ENCODE measurements around the gene IL37. TPM values are rescaled to one million over a fixed set of nuclear protein-coding genes. Genes with fewer than 3 reads are reported as not detected.

IL37 gene, protein sequence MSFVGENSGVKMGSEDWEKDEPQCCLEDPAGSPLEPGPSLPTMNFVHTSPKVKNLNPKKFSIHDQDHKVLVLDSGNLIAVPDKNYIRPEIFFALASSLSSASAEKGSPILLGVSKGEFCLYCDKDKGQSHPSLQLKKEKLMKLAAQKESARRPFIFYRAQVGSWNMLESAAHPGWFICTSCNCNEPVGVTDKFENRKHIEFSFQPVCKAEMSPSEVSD
- 0.36 and 0.49 TPM in 2 replicates for total RNA-seq (2014; rRNA removed; shearing (Covaris generic))

DNA sequence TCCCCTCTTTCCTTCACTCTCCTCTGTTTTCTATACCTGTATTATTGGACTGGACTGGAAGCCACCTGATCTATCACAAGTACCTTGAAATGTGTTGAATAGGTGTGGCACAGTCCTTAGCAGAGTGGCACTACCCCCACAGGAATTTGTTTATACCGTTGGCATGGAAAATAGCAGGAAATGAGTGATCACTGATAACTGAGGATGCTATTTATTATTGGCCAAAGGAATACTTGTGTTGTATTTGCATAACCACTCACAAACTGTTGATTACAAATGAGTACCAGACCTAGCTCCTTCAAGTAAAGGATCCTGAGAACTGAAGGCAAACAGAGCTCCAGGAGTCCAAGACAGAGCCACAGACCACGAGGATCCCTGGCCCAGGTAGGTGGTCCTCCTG lies at the start of gene IL37:
Gene IL37, plus strand, starts transcription at position 301 of the 400 bp plus-strand sequence. CDS start 1,848 bp downstream, outside the sequence.
- no peak for DNase-seq (ENCODE audit: low read depth)

DNA sequence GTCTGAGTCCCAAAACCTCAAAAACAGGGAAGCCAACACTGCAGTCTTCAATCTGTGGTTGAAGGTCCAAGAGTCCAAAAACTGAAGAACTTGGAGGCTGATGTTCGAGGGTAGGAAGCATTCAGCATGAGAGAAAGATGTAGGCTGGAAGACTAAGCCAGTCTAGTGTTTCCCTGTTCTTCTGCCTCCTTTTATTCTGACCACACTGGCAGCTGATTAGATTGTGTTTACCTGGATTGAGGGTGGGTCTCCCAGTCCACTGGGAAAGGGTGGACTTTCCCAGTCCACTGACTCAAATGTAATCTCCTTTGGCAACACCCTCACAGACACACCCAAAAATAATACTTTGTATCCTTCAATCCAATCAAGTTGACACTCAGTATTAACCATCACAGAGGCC lies 46.9 kb upstream of the IL37 start:
- no peak for DNase-seq (ENCODE audit: low read depth)

DNA sequence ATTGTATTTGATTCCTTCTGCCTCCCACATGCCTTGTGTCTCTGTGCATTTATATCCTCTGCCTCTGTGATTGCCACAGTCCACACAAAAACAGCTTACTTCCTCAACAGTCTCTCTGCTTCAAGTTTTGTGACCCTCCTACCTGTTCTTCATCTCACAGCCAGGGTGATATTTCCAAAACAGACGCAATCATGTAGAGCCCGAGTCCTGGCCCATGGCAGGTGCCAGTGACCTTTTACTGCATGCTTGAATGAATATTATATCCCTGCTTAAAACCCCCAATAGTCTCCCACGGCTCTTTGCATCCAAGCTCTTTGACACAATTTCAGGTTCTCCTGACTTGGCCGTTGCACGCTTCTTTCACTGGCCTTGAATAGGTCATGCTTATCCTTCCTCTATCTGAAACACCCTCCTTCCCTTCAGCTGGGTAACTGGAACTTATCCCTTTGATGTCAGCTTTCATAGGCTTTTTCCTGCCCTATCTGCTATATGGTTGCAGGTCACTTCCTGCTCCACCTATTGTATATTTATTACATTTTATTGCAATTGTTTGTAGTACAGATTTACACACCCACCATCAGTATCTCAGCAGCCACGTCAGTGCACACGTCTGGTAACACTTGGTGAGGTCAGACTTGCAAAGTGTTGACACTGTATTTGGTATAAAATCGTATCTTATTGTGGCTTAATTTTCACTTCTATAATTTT lies 44.7 kb upstream of the IL37 start:
- no peak for DNase-seq (ENCODE audit: low read depth)

DNA sequence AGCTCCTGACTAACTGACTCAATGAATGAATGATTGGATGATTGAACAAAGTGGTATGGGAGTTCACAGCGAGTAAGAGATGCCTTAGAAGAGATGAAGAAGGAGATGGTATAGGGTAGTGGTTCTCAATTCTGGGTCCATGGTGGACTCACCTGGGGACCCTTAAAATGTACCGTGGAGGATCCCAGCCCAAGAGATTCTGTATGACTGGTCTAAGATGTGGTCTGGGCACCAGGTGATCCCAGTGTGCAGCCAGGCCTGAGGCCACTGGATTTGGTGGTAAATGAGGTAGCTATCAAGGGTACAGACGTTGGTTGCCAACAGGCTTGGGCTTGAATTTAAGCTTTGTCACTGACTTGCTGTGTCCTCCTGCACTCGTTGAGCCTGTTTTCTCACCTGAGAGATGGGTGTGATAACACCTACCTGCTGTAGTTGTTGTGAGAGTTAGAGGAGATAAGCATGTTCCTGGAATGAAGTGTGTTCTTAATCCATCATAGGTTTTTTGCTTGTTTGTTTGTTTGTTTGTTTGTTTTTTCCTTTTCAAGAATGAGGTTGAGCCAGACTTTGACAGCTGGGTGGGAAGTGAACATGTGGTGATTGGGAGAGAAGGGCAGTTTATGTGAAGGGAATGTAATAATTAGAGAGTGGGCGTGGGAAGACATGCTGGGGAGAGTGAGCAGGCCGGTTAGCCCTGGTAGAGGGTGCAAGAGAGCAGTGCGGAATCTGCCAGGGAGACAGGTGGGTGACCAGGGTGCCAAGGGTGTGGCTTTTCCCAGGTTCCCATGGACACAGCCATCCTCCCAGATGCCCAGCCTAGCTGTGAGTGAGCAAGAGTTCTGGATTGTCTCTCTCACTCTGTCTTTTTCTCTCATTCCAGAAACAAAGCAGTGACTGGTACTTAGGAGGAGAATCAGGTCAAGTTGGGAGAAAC lies 43.0 kb upstream of the IL37 start:
- DNase-seq (ENCODE audit: low read depth), result no peak

DNA sequence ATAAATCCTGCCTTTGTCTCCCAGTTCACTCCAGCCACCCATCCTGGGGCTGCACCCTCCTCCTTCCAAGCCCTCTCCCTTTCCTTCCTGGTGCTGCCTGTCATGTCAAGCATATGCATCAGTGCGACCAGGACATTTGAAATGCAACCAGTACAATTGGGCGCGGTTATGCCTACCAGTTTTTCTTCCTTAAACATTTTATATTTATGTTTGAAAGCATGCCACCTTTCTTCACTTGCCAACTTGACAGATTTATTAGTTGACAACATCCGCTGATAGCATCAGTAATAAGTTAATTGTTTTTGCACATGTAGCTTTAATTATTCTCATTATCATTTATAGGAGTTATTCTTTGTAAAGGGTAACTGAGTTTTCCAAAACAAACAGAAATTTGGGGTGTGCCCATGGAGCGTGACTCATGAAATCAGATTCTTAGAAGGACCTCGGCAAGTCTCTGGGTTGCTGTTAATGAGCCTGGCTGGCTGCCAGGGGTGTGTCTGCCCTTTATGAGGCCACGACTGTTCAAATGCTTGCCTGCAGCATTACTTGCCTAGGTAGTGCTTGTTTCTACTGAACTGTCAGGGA lies 41.6 kb upstream of the IL37 start:
- peak; percentile 99 for DNase-seq (ENCODE audit: low read depth)

DNA sequence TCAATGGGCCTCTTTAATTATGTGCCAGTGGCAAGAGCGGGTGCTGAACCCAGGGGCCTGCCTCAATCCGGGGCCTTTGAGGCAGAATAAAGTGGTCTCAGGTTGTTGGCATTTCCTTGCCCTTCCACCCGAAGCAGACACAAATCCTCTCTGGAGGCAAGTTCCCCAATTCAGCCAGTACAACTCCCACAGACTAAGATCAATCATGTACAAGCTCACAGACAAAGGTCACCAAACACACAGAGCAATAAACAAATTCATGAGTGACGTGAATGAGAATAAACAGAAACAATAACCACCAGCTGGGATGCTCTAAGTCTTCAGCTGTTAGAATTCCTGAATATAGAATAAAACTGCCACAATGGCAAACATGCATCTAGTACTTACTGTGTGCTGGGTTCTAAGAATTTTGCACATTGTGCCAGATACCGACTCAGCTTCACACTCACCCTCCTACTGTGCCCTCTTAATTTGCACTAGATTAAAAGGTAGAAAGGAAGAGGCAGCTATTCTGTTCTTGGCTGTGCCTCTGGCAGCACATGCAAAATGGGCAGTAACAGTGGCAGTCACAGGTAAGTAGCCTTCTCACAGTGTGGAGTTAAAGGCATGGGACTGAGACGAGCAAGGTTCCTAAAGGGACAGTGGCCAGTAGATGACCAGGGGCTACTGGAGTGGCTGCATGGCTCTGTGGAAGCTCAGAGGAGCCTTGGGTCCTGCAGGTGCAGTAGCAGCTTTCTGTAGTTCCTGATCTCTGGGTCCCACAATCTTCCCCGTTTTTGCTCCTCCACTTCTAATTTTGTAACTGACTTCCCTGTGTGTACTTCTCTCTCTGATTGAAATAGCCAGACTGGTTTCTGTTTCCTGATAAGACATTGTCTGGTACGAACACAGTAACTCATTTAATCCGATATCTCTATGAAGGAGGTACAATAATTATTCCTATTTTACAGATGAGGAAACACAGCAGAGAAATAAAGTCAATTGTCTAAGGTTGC lies 39.8 kb upstream of the IL37 start:
- DNase-seq (ENCODE audit: low read depth), result no peak

DNA sequence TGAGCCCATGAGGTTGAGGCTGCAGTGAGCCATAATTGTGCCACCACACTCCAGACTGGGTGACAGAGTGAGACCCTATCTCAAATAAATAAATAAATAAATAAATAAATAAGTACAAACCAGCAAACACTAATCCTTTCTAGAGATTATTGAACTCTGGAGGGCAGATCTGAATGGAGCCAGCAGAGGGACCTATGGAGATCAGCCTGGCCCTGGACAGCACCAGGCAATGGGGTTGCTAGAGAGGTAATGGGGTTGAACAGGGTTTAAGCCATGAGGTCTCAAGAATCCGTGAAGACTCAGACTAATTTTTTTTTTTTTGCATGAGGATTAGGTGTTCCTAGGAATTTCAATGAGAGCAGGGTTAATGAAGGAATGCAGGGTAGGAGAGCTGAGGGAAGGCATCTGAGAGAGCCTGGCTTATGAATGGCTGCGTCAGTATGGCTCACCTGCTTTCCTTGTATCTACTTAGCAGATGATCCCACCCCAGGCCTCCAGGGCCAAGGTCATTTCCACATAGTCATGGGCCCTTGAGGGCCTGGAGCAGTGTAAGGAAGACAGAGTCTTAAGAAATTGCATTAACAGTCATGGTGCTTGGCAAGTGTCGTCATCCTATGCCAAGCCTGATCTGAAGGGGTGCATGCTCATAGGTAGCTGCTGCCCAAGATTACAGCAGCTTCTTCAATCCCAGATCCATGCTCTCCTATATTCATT lies 34.6 kb upstream of the IL37 start:
- no peak for DNase-seq (ENCODE audit: low read depth)

DNA sequence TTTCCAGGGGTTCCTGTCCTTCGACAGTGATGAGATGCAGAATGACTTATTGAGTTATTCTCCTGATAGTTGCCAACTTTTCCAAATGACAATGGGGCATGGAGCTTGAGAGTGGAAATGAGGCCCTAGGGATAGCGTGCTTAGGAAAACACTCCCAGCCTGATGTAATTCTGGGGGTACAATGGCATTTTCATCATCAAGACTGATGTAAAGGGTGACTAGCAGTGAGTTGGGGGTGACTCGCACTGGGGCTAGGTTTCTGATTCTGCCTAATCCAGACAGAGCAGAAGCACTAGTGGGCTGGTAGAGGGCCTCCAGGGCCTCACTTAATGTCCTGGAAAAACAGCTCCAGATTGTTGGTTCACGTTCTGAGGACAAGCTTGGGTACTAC lies 34.0 kb upstream of the IL37 start:
- DNase-seq (ENCODE audit: low read depth), result peak; percentile 42

DNA sequence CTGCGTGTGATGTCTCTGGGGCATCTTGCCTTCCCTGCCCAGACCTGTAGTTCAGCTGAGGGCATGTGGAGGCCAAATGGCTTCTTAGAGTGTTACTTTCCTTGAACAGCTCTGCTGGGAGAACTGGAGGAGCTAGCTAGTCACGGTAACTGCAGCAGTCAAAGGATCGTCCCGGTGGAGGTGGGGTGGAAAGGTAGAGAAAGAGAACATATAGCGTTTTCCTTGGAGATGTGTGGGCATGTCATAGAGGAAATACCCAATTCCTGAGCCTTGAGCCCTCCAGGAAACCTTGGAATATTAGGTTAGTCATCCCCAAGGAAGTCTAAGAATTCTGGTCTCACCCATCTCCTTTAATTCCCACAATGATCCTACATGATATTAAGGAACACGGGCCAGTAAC lies 33.5 kb upstream of the IL37 start:
- DNase-seq (ENCODE audit: low read depth), result peak; percentile 86

DNA sequence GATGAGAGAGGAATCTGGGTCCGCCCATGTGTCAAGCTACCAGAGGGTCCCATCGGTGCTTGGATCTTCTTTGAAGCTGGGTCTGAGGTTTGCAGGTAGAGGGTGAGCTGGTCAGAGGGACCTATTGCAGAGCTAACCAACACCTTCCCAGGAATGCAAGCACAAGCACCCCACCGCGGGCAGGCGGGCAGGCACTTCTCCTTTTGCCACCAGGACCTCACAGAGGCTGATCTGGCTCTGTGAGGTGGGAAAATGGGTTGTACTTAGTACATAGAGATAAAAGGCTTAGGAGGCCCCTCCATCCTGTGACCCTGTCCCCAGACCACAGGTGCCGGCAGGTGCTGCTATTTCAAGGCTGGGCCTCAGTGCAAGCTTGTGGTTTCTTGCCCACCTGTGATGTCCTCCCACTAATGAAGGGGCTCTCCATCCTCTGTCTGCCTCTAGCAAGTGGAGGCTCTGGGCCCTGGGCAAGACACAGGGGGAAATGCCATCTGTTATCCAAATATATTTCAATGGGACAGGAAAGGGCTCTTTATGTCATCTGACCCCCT lies 31.4 kb upstream of the IL37 start:
- DNase-seq (ENCODE audit: low read depth), result no peak

DNA sequence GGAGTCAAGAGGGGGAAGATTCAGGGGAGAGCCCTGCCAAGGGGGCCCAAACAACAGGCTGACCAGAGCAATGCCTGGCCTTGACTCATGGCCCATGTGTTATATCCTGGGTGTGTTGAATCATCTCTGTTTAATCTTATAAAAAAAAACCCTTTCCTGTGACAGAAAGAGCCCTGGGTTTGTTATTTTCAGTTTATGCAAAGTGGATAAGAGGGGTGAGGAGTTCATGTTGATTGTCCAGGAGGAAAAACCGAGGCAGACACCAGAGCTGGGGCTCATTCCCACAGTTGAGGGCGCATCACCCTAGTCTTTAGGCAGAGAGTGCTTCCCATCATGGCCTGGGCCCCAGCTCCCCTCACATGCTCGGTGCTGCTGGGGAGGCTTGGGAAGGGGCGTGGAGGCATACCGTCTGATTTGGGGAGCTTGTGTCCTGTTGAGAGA lies 30.9 kb upstream of the IL37 start:
- peak; percentile 94 for DNase-seq (ENCODE audit: low read depth)

DNA sequence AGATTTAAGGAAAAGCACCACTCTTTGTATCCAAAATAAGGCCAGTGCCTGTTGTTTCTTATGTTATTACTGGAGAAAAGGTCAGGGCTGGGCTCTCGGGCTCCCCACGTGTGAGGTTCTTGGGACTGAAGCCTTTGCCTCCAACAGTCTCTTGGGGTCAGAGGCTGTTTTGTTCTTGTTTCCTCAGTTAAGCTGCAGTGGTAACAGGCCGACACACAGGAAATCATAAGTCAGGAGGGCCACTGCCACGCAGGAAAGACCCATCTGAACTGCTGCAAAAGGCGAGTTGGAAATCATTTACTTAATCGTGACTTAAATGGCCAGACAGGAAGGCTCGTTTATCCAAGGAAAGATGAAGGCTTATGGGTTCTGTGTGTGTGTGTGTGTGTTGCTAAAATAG lies 30.3 kb upstream of the IL37 start:
- DNase-seq (ENCODE audit: low read depth), result peak; percentile 56

DNA sequence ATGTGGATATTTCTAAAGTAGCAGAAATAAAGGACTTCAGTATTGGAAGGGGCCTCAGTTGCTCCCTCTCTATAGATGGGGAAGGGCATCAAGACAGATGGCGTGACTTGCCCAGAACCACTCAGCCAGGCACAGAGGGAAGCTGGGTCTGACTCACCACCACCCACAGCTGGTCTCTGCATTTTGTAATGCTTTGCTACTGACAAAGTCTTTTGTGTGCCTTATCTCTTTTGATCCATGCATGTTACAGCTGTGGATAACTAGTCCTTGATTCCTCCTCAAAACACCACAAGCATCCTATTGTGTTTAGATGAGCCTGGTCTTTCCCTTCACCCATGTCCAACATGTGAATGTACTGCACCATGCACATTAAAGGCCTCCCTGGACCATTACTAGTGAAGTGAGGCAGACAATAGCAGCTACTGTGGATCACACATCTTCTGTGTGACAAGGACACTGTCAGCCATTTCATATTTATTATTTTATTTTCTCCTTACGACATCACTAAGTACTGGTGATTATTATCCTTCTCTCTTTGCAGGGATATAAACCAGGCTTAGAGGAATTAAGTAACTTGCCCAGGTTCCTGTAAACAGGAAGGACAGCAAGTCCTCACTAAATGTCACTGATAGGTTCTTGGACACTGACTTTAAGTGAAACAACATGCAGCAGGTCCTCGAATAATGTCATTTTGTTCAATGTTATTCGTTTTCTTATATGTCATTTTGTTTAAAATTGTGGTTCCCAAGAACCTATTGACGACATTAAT lies 29.6 kb upstream of the IL37 start:
- DNase-seq (ENCODE audit: low read depth), result peak; percentile 99

DNA sequence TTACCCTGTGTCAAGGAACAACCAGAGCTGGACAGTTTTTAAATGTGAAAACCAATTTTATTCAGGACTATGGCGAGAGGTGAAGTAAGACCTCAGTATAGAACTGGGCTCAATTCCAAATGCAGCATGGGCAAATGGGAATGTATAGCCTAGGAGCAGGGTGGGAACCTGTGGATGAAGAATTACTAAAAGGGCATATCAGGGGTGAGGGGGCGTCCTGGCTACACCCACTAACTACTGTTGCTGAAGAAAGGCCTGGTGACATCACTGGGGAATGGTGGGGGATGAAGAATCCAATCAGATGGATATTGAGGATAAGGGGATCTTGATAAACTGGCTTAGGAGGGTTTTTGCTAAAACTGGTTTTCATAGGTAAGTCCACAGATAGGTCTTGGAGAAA lies 27.3 kb upstream of the IL37 start:
- no peak for DNase-seq (ENCODE audit: low read depth)

DNA sequence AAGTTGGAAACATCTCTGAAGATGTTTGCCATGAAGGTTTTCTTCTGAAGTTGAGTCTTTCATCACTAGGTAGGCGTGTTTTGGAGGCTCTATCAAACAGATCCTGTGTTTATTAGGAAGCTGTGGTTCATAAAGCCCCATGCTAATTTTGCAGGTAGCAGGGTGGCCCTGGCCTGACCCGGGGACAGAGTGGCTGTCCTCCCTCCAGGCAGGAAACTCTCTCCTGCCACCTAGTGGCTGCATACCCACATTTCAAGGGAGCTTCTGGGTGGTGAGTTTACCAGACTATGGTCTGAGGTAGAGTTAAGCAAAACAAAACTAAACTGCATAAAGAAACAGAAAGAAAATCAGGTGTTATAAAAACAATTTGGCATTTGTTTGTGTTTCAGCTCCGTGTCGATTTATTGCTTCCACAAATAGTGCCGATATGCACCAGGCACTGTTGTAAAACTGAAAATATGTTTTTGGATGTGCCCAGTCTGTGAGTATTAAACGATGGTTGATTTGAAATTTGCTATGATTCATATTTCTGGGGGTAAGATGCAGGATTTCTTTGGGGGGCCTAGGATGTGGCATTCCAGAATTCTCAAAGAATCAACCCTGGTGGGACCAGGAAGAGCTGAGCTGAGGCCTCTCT lies 26.0 kb upstream of the IL37 start:
- peak; percentile 49 for DNase-seq (ENCODE audit: low read depth)

DNA sequence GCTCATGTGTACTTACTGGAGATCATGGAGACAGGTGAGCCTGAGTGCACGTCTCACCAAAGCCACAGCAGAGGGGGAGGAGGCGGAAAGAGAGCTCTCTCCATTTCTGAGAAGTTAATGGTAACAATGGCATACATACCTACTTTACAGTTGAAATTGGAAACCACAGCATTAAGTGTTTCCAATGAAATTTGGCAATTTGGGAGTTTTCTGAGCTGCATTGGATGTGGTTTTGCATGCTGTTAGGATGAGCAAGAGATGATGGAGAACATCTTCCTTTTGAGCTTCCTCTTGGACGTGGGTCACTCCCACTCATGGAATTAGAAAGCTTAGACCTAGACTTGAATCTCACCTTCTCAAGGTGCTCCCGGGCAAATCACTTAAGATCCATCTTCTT lies 25.5 kb upstream of the IL37 start:
- peak; percentile 60 for DNase-seq (ENCODE audit: low read depth)

DNA sequence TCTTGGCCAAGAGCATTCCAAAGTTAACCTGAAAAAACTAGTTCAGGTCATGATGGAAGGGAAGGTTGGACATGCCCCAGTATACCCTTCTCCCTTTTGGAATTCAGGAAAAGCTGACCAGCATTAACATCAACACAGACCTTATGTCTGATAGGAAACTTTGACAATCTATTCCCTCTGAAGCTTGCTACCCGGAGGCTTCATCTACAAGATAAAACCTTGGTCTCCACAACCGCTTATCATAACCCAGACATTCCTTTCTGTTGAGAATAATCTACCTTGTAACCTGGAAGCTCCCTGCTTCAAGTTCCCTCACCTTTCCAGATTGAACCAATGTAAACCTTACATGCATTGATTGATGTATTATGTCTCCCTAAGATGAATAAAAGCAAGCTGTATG lies 24.7 kb upstream of the IL37 start:
- DNase-seq (ENCODE audit: low read depth), result no peak

DNA sequence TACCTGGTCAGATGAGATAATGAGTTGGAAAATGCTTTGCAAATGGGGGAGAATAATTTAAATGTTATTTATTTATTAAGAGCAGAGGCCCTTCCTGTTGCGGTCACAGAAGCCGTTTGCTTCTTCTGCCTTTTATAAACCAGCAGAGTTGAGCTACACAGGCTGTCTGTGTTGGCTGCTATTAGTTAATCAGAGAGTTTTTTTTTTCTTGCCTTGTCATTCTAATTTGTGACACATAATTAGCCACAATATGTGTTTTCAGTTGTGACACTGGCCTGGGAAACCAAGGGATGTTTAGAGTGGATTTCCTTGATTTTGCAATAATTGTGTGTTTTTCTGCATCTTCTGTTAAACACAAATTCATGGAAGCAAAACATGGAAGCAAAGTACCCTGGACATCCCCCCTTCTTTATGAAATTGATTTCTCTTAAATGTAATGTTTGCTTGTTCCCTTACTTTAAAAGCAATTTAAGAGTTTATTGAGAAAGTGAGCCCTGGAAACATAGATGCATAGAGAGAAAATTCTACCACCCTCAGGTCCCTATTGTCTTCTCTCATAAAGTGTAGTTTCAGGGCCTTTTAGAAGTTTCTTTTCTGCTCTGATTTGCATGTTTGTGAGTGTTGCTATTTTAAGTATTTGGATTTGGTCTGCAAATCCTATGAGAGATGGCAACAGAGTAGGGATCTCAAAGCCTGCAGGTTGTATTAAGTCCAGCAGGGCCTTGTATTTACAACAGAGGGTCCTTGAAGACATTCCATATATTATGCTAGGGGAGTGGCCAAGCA lies 22.8 kb upstream of the IL37 start:
- no peak for DNase-seq (ENCODE audit: low read depth)

Data from RPMI7951 (cell line).